ENCODE data around the gene TIPIN.

TIPIN gene

GRCh38 chr15:66296186-66296585 lies 60.3 kb downstream of the TIPIN start:
- DNase-seq = no peak

GRCh38 chr15:66294932-66295235 lies 61.6 kb downstream of the TIPIN start:
- DNase-seq = no peak

GRCh38 chr15:66294157-66294931 lies 62.1 kb downstream of the TIPIN start:
- DNase-seq = peak in 1 of 2 experiments; percentile 16

- peak; percentile 9 to 22 for DNase-seq
Measured at GRCh38 chr15:66293419-66294156, 62.9 kb downstream of the TIPIN start, which contains the start of gene DIS3L. Gene DIS3L, plus strand, starts transcription at chr15:66293568. Its CDS starts 29 bp downstream, at chr15:66293597.

GRCh38 chr15:66292571-66293418 lies 63.7 kb downstream of the TIPIN start:
- DNase-seq = no peak

- no peak for DNase-seq
Measured at GRCh38 chr15:66291816-66292570, 64.5 kb downstream of the TIPIN start.

GRCh38 chr15:66290518-66290917 lies 66.0 kb downstream of the TIPIN start:
- no peak for DNase-seq

- DNase-seq = no peak
Measured at GRCh38 chr15:66290007-66290406, 66.5 kb downstream of the TIPIN start.

GRCh38 chr15:66288551-66289185 lies 67.8 kb downstream of the TIPIN start:
- no peak for DNase-seq

GRCh38 chr15:66288093-66288492 lies 68.4 kb downstream of the TIPIN start:
- no peak for DNase-seq

- peak in 1 of 2 experiments; percentile 17 for DNase-seq
Measured at GRCh38 chr15:66287461-66288057, 68.9 kb downstream of the TIPIN start.

Data from NCI-H1930 (cell line).